NB4 (cell line): Measurements from ENCODE around the gene CLEC2A.
"Not testable (repeated sequence)": the region's sequence is repeated elsewhere in the genome, so short reads cannot be mapped to it uniquely, and the experiment has no call there.

Experiments used
- DNase-seq: peaks from one replicate; pipeline ENCODE4 v3.0.0; 2010; ENCODE audit warnings: low read depth
- H3K4me3 ChIP-seq: one replicate; pipeline ENCODE4 v1.5.1; 2011; ENCODE audit warnings: mild to moderate bottlenecking, low read depth, low read length, moderate library complexity
- MYC ChIP-seq: IDR thresholded peaks from 2 replicates; pipeline ENCODE4 v1.6.1; 2011; ENCODE audit warnings: low read depth, low read length
- POLR2A ChIP-seq: IDR thresholded peaks from 2 replicates; pipeline ENCODE4 v1.6.1; 2011; ENCODE audit warnings: mild to moderate bottlenecking; ENCODE audit not compliant: insufficient read length; ENCODE audit errors: extremely low read depth
- TF ChIP-seq, protein P1 (sequence below): IDR thresholded peaks from one replicate; pipeline ENCODE4 v1.5.1; 2012; ENCODE audit warnings: low read depth, low read length
- TF ChIP-seq, protein P2 (sequence below): IDR thresholded peaks from 2 replicates; pipeline ENCODE4 v1.6.1; 2011; ENCODE audit warnings: low read depth, low read length

CLEC2A gene

DNA sequence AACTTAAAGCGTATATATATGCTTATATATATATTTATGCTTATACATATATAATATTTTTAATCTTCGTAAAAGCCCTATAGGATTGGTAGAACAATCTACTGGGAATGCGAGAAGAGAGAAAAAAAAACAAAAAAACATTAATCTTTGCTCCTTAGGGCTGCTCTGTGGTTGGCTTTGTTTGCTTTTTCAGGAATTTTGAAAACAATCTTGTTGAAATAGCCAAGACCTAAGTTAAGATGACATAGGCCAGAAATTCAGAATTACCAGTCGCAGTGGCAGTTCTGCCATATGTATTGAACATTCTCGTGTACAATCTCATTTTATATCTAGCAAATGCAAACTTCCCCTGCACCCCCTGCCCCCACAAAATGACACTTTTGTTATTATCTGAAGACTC is 50.2 kb downstream of the CLEC2A start:
- H3K4me3 ChIP-seq = no peak overlapping the region
- DNase-seq = no peak
- TF ChIP-seq POLR2A = no peak
- TF ChIP-seq, protein P1, sequence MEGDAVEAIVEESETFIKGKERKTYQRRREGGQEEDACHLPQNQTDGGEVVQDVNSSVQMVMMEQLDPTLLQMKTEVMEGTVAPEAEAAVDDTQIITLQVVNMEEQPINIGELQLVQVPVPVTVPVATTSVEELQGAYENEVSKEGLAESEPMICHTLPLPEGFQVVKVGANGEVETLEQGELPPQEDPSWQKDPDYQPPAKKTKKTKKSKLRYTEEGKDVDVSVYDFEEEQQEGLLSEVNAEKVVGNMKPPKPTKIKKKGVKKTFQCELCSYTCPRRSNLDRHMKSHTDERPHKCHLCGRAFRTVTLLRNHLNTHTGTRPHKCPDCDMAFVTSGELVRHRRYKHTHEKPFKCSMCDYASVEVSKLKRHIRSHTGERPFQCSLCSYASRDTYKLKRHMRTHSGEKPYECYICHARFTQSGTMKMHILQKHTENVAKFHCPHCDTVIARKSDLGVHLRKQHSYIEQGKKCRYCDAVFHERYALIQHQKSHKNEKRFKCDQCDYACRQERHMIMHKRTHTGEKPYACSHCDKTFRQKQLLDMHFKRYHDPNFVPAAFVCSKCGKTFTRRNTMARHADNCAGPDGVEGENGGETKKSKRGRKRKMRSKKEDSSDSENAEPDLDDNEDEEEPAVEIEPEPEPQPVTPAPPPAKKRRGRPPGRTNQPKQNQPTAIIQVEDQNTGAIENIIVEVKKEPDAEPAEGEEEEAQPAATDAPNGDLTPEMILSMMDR = no peak
- TF ChIP-seq, protein P2, sequence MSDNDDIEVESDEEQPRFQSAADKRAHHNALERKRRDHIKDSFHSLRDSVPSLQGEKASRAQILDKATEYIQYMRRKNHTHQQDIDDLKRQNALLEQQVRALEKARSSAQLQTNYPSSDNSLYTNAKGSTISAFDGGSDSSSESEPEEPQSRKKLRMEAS = no peak
- no peak for TF ChIP-seq MYC

DNA sequence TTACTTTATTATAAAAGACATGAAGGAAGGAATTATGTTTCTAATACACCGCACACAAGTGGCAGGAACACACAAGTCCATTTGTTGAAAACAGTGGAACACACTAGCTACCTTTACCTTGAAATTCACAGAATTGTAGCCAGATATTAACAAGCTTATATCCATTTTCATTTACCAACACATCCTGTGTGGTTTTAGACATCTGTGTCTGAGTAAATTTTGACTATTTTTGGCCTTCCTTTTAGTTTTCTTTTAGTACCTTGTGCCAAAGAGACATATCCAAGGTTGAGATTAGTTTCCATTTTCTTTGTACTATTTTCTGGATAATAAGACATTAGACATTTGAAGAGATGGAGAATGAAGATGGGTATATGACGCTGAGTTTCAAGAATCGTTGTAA is 50.9 kb downstream of the CLEC2A start, which contains the start of gene KLRF2:
KLRF2 (plus strand) TSS at position 244 of the 400 bp plus-strand sequence; CDS start at position 351, 107 bp downstream.
- TF ChIP-seq, protein P1 = no peak
- no peak for TF ChIP-seq POLR2A
- TF ChIP-seq, protein P2 = no peak
- TF ChIP-seq MYC = no peak
- H3K4me3 ChIP-seq = no peak within 1 kb of the TSS
- no peak for DNase-seq

DNA sequence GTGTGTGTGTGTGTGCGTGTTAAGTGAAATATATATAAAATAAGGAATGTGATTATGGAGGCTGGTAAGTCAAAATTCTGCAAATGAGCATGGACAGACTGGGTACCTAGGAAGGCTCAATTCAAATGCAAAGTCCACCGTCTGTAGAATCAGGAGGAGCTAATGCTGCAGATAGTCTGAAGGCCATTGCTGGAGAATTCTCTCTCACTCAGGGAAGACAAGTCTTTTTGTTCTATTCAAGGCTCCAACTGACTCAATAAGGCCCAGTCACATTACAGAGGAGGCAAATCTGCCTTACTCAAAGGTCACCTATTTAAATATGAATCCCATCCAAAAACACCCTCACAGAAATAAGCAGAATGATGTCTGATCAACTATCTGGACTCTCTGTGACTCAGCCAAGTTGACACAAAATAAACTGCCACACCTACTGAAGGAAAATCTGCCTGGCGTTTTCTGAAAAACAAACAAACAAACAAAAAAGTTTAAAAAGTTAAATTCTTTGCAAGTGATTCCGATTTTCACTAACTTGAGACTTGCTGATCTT is 51.6 kb downstream of the CLEC2A start:
- DNase-seq = no peak
- no peak overlapping the region for H3K4me3 ChIP-seq
- no peak for TF ChIP-seq MYC
- TF ChIP-seq, protein P2 = no peak
- TF ChIP-seq POLR2A = no peak
- TF ChIP-seq, protein P1 = no peak

DNA sequence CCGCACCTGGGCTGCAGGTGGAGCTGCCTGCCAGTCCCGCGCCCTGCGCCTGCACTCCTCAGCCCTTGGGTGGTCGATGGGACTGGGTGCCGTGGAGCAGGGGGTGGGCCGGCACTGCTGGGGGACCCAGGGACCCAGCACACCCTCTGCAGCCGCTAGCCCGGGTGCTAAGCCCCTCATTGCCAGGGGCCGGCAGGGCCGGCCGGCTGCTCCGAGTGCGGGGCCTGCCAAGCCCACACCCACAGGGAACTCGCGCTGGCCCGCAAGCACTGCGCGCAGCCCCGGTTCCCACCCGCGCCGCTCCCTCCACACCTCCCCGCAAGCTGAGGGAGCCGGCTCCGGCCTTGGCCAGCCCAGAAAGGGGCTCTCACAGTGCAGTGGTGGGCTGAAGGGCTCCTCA is 56.0 kb downstream of the CLEC2A start:
- H3K4me3 ChIP-seq = not testable (repeated sequence)

DNA sequence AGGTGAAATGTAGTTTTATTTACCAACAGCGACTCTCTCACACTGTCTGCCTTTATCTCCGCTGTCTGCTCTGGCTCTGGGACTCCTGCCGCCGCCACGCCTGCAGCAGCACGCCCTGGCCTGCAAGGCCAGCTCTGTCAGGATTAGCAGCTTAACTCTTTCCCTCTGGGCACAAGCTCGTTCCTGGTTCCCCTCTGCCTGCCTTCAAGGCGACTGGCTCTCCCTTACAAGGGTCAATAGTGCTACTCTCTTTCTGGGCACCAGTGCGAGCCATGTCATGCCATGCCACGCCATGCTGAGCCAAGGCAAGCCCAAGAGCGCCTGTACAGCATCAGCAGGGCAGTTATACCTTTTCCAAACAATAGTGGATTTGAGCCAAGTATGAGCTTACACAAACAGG is 59.4 kb downstream of the CLEC2A start:
- TF ChIP-seq, protein P2 = no peak
- TF ChIP-seq, protein P1 = no peak
- TF ChIP-seq POLR2A (no peak), MYC (no peak)
- DNase-seq = no peak
- no peak overlapping the region for H3K4me3 ChIP-seq

More for the DNA sequence above, 56.0 kb downstream of the CLEC2A start:
- DNase-seq = not testable (repeated sequence)

DNA sequence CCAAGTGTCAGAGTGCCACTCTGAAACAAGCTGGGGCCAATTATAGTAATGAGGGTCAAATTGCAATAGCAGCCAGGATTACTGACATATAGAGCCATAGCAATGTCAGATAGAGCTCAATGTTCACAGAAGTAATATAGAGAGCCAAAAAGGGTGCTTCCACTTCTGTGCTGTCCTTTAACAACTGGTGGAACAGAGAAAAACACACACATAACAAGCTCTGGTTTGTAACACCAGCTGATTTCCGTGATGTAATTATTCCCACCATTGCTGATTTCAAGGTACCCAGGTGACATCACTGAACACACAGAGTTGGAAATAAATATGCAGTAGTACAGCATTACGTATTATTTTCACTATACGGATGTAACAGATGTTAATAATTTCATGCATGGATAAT is 60.0 kb downstream of the CLEC2A start:
- H3K4me3 ChIP-seq = no peak overlapping the region
- TF ChIP-seq MYC (no peak), POLR2A (no peak)
- TF ChIP-seq, protein P1 = no peak
- TF ChIP-seq, protein P2 = no peak

More for the DNA sequence above, 60.0 kb downstream of the CLEC2A start:
- DNase-seq = no peak
